Measurements from ENCODE around the gene PPP1R2.

PPP1R2 gene

DNA sequence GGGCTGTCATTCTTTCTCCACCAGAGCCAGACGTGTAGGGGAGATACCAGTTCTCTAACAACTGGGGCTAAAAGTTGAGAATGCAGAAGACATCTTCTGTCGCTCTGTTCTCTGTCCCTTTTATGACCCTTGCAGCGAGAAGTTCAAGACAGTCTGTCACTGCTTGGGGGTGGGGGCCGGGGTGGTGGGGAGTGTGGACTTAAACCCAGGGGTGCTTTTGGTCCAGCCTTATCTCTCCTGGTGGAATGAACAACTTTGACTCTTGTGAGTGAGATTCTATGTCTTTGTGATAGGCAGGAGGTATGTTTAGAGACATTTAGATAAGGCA, 41.4 kb upstream of the PPP1R2 start:
- ChIA-PET CTCF (interaction anchor here (0.6 to 1.0 kb wide), 2 partner anchors 248 to 313 kb away, joined by 3 to 5 read pairs; partner anchors contain the start of gene XXYLT1), POLR2A (ENCODE audit: low non-redundant PET) (no interaction called here)
- no peak overlapping the region for H3K27ac ChIP-seq
- DNase-seq (ENCODE audit: low spot score): no peak
- TF ChIP-seq, protein P1, sequence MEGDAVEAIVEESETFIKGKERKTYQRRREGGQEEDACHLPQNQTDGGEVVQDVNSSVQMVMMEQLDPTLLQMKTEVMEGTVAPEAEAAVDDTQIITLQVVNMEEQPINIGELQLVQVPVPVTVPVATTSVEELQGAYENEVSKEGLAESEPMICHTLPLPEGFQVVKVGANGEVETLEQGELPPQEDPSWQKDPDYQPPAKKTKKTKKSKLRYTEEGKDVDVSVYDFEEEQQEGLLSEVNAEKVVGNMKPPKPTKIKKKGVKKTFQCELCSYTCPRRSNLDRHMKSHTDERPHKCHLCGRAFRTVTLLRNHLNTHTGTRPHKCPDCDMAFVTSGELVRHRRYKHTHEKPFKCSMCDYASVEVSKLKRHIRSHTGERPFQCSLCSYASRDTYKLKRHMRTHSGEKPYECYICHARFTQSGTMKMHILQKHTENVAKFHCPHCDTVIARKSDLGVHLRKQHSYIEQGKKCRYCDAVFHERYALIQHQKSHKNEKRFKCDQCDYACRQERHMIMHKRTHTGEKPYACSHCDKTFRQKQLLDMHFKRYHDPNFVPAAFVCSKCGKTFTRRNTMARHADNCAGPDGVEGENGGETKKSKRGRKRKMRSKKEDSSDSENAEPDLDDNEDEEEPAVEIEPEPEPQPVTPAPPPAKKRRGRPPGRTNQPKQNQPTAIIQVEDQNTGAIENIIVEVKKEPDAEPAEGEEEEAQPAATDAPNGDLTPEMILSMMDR (conservative IDR thresholded peaks at IDR 0.05; ENCODE audit: low read depth): no peak

DNA sequence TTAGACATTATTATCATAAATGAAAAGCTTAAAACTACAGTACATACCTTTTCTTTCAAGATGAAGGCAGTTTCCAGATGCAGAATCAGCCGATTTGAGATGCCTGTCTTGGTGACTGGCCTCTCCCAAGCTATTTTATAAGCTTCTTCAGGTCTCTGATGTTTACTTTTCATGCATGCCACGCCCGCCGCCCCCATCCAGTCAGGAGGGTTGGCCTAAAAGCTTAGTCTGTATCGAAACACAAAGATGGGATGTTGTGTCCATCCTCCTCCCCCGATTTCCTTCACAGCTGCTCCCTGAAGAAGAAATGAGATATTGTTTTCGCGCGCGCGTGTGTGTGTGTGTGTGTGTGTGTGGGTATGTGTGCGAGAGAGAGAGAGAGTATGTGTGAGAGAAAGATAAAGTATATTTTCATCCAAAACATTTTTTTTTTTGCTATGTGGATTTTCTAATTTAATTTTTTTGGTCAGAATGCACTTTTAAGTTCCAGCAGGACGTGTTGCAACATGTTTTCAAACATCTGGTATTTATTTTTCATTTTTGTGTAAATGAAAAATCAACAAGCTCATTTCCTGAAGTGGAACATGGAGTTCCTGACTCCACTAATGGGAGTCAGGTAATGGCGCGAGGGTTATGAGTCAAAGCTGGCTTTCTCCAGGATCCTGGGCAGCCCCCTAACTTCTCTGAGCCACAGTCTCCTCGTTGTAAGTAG, 40.9 kb upstream of the PPP1R2 start, which contains the start of gene APOD:
Gene APOD, minus strand, starts transcription at position 110 of the 712 bp plus-strand sequence. CDS start 4,479 bp downstream, outside the sequence.
- POLR2A ChIA-PET (ENCODE audit: low non-redundant PET): no interaction called here
- H3K27ac ChIP-seq: no peak within 1 kb of the TSS
- CTCF ChIA-PET: interaction anchor here (1.0 kb wide), 1 partner anchor 313 kb away, joined by 5 read pairs; the partner anchor contains the start of gene XXYLT1
- DNase-seq (ENCODE audit: low spot score): peak; percentile 21
- TF ChIP-seq, protein P1 (conservative IDR thresholded peaks at IDR 0.05; ENCODE audit: low read depth): no peak

DNA sequence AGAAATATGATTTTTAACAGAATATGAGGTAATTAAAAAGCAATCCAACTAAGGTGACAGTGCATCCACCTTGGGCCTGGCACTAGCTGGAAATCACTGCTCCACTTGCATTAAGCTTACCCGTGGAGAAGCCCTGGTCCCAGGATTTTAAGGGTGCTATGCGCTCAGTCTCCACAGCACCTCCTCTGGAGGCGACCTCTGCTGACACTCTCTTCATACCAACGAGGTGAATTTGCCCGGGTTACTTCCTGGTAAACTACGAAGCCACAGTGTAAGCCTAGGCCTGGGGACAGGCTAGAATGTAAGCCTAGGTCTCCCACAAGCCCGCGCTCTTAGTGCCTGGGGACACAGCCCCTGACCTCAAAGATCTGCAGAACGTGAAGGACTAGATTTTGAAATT, 39.8 kb upstream of the PPP1R2 start:
- ChIA-PET POLR2A (ENCODE audit: low non-redundant PET) (no interaction called here), CTCF (no interaction called here)
- TF ChIP-seq, protein P1 (conservative IDR thresholded peaks at IDR 0.05; ENCODE audit: low read depth): no peak
- no peak overlapping the region for H3K27ac ChIP-seq
- no peak for DNase-seq (ENCODE audit: low spot score)

DNA sequence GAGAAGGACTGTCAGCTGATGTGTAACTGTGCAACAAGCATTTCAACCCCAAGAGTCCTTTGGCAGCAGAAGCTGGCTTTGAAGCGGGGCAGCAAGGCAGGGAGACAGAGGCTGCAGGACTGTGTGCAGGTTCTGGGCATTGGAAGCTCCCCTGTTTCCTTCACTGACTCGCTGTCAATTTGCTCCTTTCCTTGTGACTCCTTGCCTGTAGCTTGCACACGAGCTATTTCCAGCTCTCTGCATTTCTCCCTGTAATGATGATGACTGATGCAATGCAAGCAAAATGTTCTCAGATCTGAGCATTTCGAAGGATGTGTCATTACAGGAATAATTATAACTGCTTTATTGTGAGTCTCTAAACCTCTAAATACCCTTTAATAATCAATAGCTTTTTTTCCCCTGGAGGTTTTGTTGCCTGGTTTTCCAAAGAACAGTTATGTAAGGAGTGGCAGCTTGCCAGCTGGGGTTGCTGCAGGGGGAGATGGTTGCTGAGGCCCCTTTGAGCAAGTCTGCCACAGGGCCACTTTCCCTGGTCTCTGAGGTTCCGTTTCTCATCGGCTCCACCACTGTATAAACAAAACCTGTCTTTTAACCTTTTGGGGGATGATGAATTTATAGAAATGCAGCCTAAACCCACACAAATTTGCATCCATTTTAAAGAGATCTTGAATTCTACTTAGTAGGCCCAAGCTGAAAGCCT, 37.8 kb upstream of the PPP1R2 start:
- DNase-seq (ENCODE audit: low spot score): no peak
- TF ChIP-seq, protein P1 (conservative IDR thresholded peaks at IDR 0.05; ENCODE audit: low read depth): no peak
- ChIA-PET CTCF (no interaction called here), POLR2A (ENCODE audit: low non-redundant PET) (interaction anchor here (0.5 to 0.7 kb wide), 2 partner anchors 38 to 945 kb away, joined by 3 to 4 read pairs; partner anchors contain the start of gene PPP1R2)
- H3K27ac ChIP-seq: no peak overlapping the region

DNA sequence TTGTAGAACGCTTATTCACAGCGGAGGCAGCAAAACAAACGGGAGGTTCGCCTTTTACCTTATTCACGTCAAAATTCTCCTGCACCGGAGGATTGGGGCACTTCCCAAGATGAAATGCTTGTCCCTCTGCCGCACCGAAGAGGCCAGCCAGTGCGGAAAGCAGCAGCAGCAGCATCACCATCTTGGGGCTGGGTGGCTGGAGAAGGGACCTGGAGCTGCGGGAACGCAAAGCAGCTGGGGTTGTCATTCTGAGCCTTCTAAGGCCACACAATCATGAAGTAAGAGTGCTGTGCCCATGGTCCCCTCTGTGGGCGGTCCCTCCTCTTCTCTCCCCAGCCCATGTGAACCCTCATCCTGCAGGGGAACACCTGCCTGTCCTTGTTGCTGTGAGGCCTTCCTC, 36.2 kb upstream of the PPP1R2 start:
- ChIA-PET CTCF (no interaction called here), POLR2A (ENCODE audit: low non-redundant PET) (no interaction called here)
- TF ChIP-seq, protein P1 (conservative IDR thresholded peaks at IDR 0.05; ENCODE audit: low read depth): no peak
- no peak overlapping the region for H3K27ac ChIP-seq
- no peak for DNase-seq (ENCODE audit: low spot score)

DNA sequence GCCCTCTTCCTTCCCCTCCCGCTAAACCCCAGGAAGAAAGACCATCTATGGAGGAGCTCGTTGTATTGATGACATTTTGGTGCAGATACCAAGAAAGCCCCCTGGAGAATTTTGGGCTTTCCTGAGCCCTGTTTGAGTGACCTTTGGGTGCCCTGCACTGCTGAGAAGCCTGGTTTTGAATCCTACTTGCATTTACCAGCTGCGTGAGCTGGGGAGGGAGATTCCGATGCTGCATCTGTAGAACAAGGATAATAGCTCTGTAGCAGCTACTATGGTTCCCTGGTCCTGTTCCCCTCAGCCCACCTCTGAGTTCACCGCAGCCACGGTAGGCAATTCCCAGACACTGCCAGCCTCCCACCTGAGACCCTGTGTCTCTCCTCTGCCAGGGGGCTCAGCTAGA, 35.4 kb upstream of the PPP1R2 start:
- TF ChIP-seq, protein P1 (conservative IDR thresholded peaks at IDR 0.05; ENCODE audit: low read depth): no peak
- H3K27ac ChIP-seq: no peak overlapping the region
- no peak for DNase-seq (ENCODE audit: low spot score)
- ChIA-PET CTCF (interaction anchor here (0.7 kb wide), 1 partner anchor 107 kb away, joined by 3 read pairs; no protein-coding TSS in a partner anchor), POLR2A (ENCODE audit: low non-redundant PET) (no interaction called here)

All from RWPE1 (cell line).